ENCODE data around the gene ARIH1. TPM values are rescaled to one million over a fixed set of nuclear protein-coding genes. Genes with fewer than 3 reads are reported as not detected.
"Not testable (repeated sequence)": the region's sequence is repeated elsewhere in the genome, so short reads cannot be mapped to it uniquely, and the experiment has no call there.

Gene ARIH1
- total and polyA plus RNA-seq, 2 of the 4 experiments (the other 2 are of a cell fraction): 24.0 to 41.2 TPM

- H2AK9ac ChIP-seq (replicated peaks; ENCODE audit: low read depth, low read length, poor library complexity); BruUV-seq (replicated peaks); H3K27ac ChIP-seq (ENCODE audit: insufficient read depth, low read length); H3K79me1 ChIP-seq (ENCODE audit: low read depth in 1 of 2, low read length in 2 of 2); H3K23ac ChIP-seq (ENCODE audit: low read depth, low read length); H4K91ac ChIP-seq (ENCODE audit: insufficient read depth, low read depth, low read length); H2AK5ac ChIP-seq (ENCODE audit: low read depth, low read length); H3K9ac ChIP-seq (ENCODE audit: low read depth, low read length); H3K14ac ChIP-seq (replicated peaks; ENCODE audit: low read depth, low read length); H2BK5ac ChIP-seq (ENCODE audit: low read depth, low read length, poor library complexity, severe bottlenecking); H3K4ac ChIP-seq (ENCODE audit: low read depth, low read length); H2BK15ac ChIP-seq (ENCODE audit: low read depth, low read length); H2BK20ac ChIP-seq (ENCODE audit: low read depth, low read length); H4K8ac ChIP-seq (ENCODE audit: low read depth in 2 of 2, low read length in 2 of 2); H3K4me1 ChIP-seq (ENCODE audit: control insufficient read depth, insufficient read depth, low read length); intact Hi-C loops (cut with micrococcal nuclease); H3K56ac ChIP-seq (ENCODE audit: extremely low read depth, insufficient read depth, low read length); CTCF ChIA-PET; H4K5ac ChIP-seq (ENCODE audit: low read depth, low read length); H3K4me2 ChIP-seq (ENCODE audit: low read depth, low read length); POLR2A ChIA-PET (ENCODE audit: unreplicated experiment); H3K4me3 ChIP-seq (ENCODE audit: insufficient read depth, low read depth, low read length); H2AFZ ChIP-seq (replicated peaks; ENCODE audit: low read length, poor library complexity); dilution Hi-C loops (cut with HindIII; ENCODE audit: low sequenced_read_pairs, unreplicated experiment); H3K18ac ChIP-seq (ENCODE audit: low read depth, low read length); H3K9me3 ChIP-seq (ENCODE audit: control insufficient read depth, insufficient read depth, low read length); H3K36me3 ChIP-seq (ENCODE audit: control insufficient read depth, insufficient read depth, low read length); ATAC-seq (ENCODE audit: low read depth); H3K9me1 ChIP-seq (ENCODE audit: insufficient read depth, low read length); H4K20me1 ChIP-seq (ENCODE audit: insufficient read depth, low read length); H3K27me3 ChIP-seq (ENCODE audit: control insufficient read depth, insufficient read depth, low read length); DNase-seq; H2BK120ac ChIP-seq (ENCODE audit: low read depth, low read length): not testable (repeated sequence)
- no CpG with 5 or more reads among the region's 2 CpGs for WGBS, 2 experiments (ENCODE audit: extremely low coverage in 2 of 2, insufficient read length in 1 of 2)
- in situ Hi-C loops (cut with MboI; ENCODE audit: low sequenced_read_pairs): loop anchor here (25.0 kb wide), 1 partner anchor 1470 kb away; no protein-coding TSS in a partner anchor
These were observed 168.1 kb downstream of the ARIH1 start for GRCh38 chr15:72642271-72642670.

GRCh38 chr15:72648631-72649253 is 174.6 kb downstream of the ARIH1 start:
- H2BK5ac ChIP-seq (ENCODE audit: low read depth, low read length, poor library complexity, severe bottlenecking); H3K4me3 ChIP-seq (ENCODE audit: insufficient read depth, low read depth, low read length); H2AFZ ChIP-seq (replicated peaks; ENCODE audit: low read length, poor library complexity); H4K5ac ChIP-seq (ENCODE audit: low read depth, low read length); H4K91ac ChIP-seq (ENCODE audit: insufficient read depth, low read depth, low read length); H2AK5ac ChIP-seq (ENCODE audit: low read depth, low read length); CTCF ChIA-PET; H3K4ac ChIP-seq (ENCODE audit: low read depth, low read length); H2AK9ac ChIP-seq (replicated peaks; ENCODE audit: low read depth, low read length, poor library complexity); H4K8ac ChIP-seq (ENCODE audit: low read depth in 2 of 2, low read length in 2 of 2); POLR2A ChIA-PET (ENCODE audit: unreplicated experiment); H3K9me3 ChIP-seq (ENCODE audit: control insufficient read depth, insufficient read depth, low read length); ATAC-seq (ENCODE audit: low read depth); H3K79me1 ChIP-seq (ENCODE audit: low read depth in 1 of 2, low read length in 2 of 2); dilution Hi-C loops (cut with HindIII; ENCODE audit: low sequenced_read_pairs, unreplicated experiment); H4K20me1 ChIP-seq (ENCODE audit: insufficient read depth, low read length); H3K23ac ChIP-seq (ENCODE audit: low read depth, low read length); H3K36me3 ChIP-seq (ENCODE audit: control insufficient read depth, insufficient read depth, low read length); H3K27ac ChIP-seq (ENCODE audit: insufficient read depth, low read length); H3K9ac ChIP-seq (ENCODE audit: low read depth, low read length); H3K56ac ChIP-seq (ENCODE audit: extremely low read depth, insufficient read depth, low read length); DNase-seq; H2BK120ac ChIP-seq (ENCODE audit: low read depth, low read length); intact Hi-C loops (cut with micrococcal nuclease); H3K9me1 ChIP-seq (ENCODE audit: insufficient read depth, low read length); H2BK20ac ChIP-seq (ENCODE audit: low read depth, low read length); H3K27me3 ChIP-seq (ENCODE audit: control insufficient read depth, insufficient read depth, low read length); H3K18ac ChIP-seq (ENCODE audit: low read depth, low read length); H3K14ac ChIP-seq (replicated peaks; ENCODE audit: low read depth, low read length); H3K4me2 ChIP-seq (ENCODE audit: low read depth, low read length); BruUV-seq (replicated peaks); H2BK15ac ChIP-seq (ENCODE audit: low read depth, low read length); H3K4me1 ChIP-seq (ENCODE audit: control insufficient read depth, insufficient read depth, low read length): not testable (repeated sequence)
- WGBS, 2 experiments (ENCODE audit: extremely low coverage in 2 of 2, insufficient read length in 1 of 2): no CpG with 5 or more reads among the region's 10 CpGs
- in situ Hi-C loops (cut with MboI; ENCODE audit: low sequenced_read_pairs): loop anchor here (25.0 kb wide), 1 partner anchor 1464 kb away; no protein-coding TSS in a partner anchor

Data from IMR-90 (cell line).